COLO668 (cell line): Measurements from ENCODE around the gene DYNC1I1.
"Not testable (repeated sequence)": the region's sequence is repeated elsewhere in the genome, so short reads cannot be mapped to it uniquely, and the experiment has no call there.

ENCODE experiments used
- DNase-seq: peaks from one replicate; lab custom pipeline; 2025; ENCODE audit not compliant: unreplicated experiment; lab: John Stamatoyannopoulos, UW

DYNC1I1 gene

GRCh38 chr7:95906851-95907250 lies 134.5 kb downstream of the DYNC1I1 start:
- no peak for DNase-seq

DNA sequence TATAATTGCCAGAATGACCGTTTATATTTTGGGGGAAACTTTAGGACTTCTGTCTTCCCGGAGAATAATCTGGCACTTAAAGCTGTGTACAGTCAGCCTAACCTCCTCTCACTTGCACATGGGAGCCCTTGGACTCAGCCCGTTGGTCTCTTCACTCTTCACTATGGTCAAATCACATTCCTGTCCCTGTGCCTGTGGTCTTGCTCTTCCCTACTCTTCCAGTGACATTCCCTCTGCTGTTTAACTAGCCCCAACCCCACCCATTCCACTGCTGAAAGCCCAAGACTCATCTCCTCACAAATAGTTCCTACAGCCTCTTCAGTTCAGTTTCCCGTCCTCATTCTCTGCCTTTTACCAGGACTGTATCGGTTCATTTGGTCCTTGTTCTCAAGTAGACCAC lies 135.0 kb downstream of the DYNC1I1 start:
- no peak for DNase-seq

DNA sequence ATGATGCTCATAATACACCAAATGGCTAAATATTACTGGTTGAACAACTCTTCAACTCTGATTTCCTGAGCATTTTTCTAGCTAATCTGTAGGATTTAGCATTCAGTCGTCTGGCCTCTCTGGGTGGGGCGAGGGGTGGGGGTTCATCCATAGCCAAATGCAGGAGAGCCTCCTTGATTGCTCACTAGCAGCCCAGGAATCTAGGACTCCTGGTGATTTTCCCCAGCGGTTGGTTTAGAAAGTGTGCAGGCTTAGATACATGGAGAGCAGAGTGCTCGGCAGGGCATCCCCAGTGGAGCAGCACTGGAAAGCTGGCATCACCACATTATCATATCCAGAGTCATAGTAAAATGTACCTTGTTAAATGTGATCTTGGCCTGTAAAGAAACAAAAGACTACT lies 136.1 kb downstream of the DYNC1I1 start:
- no peak for DNase-seq

GRCh38 chr7:95910341-95910740 lies 138.0 kb downstream of the DYNC1I1 start:
- DNase-seq, result no peak

DNA sequence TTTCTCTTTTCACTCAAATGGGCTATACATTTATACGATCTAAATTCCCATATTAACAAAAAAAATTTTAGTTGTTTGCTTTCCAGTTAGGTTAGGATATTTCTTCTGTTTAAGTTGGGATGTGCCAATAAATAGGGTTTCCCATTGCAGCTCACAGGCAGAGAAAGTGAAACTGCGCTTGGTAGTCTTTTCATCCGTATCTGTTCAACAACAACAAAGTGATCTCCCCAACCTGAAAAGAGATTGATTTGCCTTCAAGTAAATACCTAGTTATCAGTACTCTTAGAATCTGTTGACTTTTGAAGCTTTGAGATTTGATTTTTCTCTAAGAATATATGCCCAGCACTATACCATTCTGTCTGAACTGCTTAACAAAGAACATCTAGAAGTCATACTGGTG lies 143.4 kb downstream of the DYNC1I1 start:
- no peak for DNase-seq

GRCh38 chr7:95916573-95917297 lies 144.4 kb downstream of the DYNC1I1 start:
- peak; percentile 70 for DNase-seq

DNA sequence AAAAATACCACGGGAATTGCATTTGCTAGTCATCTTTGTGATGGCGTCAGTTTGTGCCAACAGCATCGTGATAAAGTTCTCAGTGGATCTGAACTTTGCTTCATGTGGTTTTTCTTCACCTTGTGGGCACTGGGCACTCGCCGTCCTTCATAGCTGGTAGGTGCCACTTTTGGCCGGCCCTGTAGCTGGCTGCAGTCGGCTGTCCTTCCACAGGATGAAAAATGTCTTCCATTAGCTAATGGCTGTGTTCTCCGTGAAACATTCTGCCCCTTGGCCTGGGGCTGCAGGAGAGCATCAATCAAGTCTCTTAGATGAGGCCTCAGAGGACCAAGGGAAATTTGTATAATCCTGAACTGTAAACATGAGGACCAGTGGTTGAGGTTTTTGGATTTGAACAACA lies 145.3 kb downstream of the DYNC1I1 start:
- DNase-seq, result no peak

GRCh38 chr7:95919556-95919955 lies 147.2 kb downstream of the DYNC1I1 start:
- no peak for DNase-seq

- DNase-seq, result no peak
Observed at GRCh38 chr7:95921543-95921942, 149.2 kb downstream of the DYNC1I1 start.

DNA sequence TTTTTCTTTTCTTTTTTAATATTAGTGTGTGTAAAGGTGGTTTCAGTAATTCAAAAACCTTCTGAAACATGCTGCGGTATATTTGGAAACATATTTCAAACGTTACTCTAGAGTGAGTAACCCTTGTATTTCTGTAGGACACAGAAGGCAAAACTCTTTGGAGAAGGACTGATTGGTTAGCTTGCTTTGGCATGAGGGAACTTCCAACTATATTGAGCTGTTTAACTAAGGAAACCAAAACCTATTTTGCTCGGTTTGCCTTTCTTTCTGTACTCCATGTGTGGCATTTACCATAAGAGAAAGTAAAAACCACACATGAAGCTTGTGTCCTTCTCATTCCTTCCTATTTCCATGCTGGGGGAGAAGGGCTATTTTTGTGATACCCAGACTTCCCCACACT lies 149.8 kb downstream of the DYNC1I1 start:
- no peak for DNase-seq

GRCh38 chr7:95925236-95925635 lies 152.9 kb downstream of the DYNC1I1 start:
- DNase-seq, result no peak

DNA sequence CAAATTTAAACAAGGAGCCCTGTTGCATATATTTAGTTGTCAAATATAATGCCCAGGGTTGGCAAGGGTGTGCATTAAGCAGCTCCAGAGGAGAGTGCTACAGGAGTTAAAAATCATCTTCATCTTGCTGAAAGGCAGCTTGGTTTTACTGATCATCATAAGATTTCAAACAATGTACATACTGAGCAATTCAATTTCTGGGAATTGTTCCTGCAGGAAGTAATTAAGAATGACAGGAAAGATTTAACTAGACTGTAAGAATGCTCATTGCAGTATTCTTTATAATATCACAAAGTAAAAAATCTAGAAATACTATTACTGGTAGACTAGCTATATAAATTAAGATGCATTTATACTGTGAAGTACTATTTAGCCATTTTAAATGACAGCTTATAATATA lies 153.6 kb downstream of the DYNC1I1 start:
- no peak for DNase-seq

GRCh38 chr7:95927756-95928155 lies 155.4 kb downstream of the DYNC1I1 start:
- no peak for DNase-seq

DNA sequence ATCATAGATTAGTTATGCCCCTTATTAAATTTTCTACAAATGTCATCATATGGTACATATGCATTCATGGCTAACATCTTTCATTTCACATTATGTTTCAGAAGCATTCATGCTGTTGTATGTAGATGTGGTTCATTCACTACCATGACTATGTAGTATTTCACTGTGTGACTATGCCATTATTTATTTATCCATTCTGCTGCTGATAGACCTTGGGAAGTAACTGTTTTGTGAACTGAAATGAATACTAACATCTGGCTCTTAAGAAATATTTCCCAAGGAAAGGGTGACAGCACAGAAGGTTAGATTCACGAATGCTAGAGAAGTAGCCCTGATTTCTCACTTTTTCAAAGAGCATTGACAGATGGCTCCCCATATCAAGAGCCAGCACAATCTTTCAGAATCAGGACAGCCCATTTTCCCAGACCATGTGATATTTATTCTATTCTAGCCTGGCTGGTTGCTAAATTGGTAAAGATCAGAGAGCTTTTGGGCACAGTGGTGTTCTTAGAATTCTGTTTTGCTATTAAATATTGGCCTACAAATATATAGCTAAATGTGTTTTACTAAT lies 157.4 kb downstream of the DYNC1I1 start:
- DNase-seq, result no peak

DNA sequence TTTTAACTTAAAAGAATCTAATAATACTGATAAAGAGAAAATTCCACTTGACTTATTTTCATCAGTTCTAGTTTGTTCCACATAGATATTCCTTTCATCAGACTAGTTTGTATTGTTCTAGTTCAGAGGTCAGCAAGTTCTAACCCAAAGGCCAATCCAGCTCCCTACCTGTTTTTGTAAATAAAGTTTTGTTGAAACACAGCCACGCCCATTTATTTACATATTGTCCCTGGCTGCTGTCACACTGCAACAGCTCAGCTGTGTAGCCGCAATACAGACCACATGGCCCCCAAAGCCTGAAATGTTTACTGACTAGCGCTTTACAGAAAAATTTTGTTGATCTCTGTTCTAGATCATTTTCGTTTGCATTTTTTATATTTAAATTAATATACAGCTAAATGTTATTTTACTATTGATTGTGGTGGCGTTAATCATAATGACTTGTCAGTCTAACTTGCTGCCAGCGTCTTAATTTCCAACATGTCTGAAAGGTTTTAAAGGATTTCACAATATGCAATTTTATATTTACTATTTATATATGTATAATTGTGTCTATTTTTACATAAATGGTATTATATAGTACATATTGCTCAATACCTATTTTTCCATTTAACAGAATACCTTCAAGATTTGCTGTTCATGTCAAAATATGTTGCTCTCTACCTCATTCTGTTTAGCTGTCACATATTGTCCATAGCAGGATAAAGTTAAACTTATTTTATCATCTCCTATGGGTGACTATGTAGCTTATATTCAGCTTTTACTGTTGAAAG lies 159.3 kb downstream of the DYNC1I1 start:
- no peak for DNase-seq

- DNase-seq, result peak; percentile 44
Observed at GRCh38 chr7:95933618-95934017, 161.3 kb downstream of the DYNC1I1 start.

GRCh38 chr7:95944867-95945266 lies 172.5 kb downstream of the DYNC1I1 start:
- DNase-seq, result not testable (repeated sequence)

DNA sequence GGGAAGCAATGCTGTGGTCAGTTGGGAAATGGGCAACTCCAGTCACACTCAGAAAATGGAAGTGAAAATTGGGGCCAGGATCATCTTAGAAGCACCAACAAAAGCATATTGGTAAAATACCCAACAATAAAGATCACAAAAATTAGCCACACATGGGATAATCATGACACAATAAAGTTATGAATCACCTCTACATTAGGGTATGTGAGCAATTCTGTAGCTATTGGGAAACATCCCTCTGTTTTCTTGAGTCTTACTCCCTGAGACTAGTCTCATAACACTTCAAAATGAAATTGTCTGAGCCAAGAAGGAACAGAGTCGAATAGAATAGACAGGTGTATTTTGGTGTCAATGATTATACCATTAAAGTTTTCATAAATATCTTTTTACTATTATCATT lies 178.3 kb downstream of the DYNC1I1 start:
- DNase-seq, result no peak

DNA sequence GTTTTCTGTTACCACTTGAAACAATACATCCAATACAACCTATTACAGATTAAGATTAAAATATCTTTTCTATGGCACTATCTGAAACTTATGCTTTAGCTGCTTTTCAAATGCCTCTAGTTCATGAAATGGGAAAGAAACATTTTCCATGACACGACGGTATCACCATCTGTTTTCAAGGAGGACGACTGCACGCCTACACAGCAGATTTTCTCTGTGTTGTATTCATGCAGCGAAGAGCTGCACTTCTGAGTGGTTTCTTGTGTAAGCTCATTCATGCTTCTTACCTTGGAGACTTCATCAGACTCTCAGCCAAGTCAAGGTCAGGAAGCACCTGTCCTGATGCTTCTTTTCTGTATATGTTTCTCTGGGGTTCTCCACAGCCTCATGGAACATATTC lies 179.2 kb downstream of the DYNC1I1 start:
- no peak for DNase-seq

DNA sequence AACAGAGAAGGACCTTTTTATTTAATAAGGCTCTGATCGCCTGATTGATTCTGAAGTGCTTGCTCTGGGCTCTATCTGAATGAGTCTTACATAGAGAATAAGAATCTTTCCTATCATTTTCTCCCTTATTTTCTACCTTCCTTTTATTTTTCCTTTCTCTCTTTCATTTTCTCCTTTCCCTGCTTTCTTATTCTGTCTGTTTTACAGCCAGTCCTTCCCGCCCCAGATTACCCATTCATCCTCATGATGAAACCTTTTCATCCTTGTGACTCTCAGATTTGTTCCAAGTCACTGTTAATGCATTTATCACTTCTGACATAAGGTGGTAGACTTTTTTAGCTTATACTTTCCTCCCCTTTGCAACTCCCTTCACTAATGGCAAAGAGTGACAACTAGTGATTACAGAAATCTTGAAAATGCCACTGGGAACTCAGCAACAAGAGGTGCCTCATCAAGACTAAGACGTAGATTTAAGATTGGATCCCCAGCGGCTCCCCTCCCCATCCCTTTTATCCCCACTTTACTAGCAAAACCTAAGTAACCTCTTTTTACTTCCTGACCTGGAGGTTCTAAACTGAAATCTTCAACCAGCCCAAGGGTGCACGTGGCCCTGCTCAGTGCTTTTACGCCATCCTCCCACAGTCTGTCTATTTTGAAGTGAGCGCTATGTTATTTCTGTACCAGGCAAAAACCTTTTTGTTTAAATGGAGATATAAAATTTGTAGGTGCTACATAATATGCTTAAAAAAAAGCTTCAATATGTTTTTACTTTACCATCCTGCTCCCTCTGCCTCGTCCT lies 179.8 kb downstream of the DYNC1I1 start:
- DNase-seq, result no peak

DNA sequence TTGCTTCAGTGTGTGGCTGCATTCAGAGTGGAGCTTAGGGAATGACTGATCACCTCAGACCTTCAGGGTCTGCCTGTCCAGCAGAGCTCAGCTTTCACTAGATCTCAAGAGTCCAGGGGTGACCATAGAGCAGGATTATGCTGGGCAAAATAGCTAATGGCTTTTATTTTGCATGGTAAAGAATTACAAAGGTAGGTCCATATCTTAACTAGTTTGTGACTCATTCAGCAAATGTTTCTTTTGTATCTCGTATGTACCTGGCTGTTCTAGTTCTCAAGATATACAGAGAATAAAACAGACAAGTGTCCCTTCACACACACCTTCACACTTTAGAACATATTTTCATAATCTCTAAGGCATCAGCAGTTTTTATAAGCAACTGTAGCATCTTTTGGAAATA lies 180.5 kb downstream of the DYNC1I1 start:
- no peak for DNase-seq
